Measurements from ENCODE around the gene PRAF2. TPM values are rescaled to one million over a fixed set of nuclear protein-coding genes. Genes with fewer than 3 reads are reported as not detected.

The PRAF2 gene, protein sequence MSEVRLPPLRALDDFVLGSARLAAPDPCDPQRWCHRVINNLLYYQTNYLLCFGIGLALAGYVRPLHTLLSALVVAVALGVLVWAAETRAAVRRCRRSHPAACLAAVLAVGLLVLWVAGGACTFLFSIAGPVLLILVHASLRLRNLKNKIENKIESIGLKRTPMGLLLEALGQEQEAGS
- total RNA-seq, result 10 to 100 TPM; 23.8 to 23.9 TPM

DNA sequence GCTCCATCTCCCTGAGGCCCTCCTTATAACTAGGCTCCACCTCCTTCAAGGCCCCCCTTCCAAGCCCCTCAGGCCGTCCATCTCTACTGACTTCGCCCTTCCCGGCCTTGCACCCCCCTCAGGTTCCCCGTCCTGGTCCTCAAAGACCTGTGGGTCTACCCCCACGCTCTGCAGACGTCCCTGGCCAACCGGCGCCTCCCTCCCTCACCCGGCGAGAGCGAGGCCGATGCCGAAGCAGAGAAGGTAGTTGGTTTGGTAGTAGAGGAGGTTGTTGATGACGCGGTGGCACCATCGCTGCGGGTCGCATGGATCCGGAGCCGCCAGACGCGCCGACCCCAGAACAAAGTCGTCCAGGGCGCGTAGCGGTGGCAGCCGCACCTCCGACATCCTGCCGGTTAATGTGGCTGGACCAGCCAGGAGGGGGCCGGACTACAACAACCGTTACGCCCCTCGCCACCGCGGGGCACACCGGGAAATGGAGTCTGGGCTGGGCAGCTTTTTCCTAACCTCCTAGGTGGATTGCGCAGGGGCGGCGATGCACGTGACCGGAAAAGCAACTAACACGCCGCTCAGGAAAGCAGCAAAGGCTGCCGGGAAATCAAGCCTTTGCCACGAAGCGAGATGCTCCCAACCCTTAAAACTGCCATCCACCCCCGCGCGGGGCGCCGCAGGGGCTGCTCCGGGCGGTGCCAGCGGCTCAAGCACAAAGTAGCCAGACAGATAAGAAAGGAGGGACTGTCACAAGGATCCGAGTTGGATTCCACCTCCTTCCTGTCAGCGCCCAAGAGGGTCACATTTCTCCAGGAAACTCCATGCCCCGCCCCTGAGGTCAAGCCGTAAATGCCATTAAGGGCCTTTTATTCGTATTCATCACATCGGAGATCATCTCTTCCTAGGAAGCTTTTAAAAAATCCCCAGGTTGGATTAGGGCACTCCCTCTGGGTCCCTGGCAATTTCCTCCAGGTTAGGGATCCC is at the start of gene PRAF2:
TSS of gene PRAF2 (minus strand) at position 402 of the 975 bp plus-strand sequence. CDS start at position 387, 15 bp downstream.
- ATAC-seq (ENCODE audit: low read depth) (peak; percentile 96), DNase-seq (peak; percentile 85)
- H3K9me3 Mint-ChIP-seq, result no peaks in the 10 kb centered on the region
- peaks cover 13% of the 10 kb centered on the region for H3K4me1 Mint-ChIP-seq
- POLR2A ChIA-PET, result interaction anchor here (1.0 kb wide), 1 partner anchor 72 kb away, joined by 3 read pairs; the partner anchor contains the start of gene GRIPAP1
- peak within 1 kb of the TSS; percentile 90 for H3K4me3 Mint-ChIP-seq
- H3K36me3 Mint-ChIP-seq, result peaks cover 4% of the 10 kb centered on the region
- H3K27ac Mint-ChIP-seq, result peak within 1 kb of the TSS; percentile 84
- H3K27me3 Mint-ChIP-seq, result no peaks in the 10 kb centered on the region

DNA sequence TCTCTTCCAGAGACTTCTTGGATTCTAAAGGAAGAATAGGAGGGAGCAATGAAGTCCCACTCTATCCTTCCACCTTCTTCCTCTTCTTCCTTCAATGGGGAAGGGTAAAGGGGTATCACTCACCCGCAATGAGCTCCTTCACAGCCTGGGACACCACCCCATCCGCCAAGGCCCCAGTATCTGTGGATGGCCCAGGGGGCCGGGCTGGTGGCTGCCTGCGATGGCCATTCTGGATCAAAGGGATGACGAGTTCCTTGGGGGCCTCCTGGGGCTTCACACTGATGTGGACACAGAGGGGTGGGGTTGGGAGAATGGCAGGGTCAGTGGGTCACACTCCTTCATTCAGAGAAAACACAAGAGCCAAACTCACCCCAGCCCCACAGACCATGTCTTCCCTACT is 48.7 kb upstream of the PRAF2 start:
- Mint-ChIP-seq H3K27me3 (no peaks in the 10 kb centered on the region), H3K36me3 (peaks cover 12% of the 10 kb centered on the region), H3K4me1 (peaks cover 22% of the 10 kb centered on the region), H3K4me3 (peak overlapping the region; percentile 97), H3K9me3 (no peaks in the 10 kb centered on the region), H3K27ac (peak overlapping the region; percentile 88)
- ATAC-seq (ENCODE audit: low read depth) (no peak), DNase-seq (no peak)
- POLR2A ChIA-PET, result interaction anchor here (1.2 kb wide), 1 partner anchor 22 kb away, joined by 3 read pairs; no protein-coding TSS in a partner anchor

DNA sequence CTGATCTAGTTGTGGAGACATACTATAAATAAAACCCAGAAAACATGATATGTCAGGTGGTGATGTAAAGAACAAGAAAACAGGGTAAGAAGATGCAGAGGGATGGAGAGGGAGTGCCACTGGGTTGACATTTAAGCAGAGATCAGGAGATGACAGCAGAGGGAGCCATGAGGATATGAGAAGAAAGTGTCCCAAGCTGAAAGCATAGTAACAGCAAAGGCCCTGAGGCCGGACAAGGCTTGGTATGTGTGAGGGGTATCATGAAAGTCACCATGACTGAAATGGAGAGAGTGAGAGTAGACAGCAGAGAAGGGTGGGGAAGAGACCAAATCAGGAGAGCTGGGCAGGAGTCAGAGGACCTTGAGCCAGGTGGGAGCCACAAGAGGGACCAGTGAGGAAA is 46.3 kb upstream of the PRAF2 start:
- peak overlapping the region; percentile 49 for H3K4me3 Mint-ChIP-seq
- no peak for ATAC-seq (ENCODE audit: low read depth)

DNA sequence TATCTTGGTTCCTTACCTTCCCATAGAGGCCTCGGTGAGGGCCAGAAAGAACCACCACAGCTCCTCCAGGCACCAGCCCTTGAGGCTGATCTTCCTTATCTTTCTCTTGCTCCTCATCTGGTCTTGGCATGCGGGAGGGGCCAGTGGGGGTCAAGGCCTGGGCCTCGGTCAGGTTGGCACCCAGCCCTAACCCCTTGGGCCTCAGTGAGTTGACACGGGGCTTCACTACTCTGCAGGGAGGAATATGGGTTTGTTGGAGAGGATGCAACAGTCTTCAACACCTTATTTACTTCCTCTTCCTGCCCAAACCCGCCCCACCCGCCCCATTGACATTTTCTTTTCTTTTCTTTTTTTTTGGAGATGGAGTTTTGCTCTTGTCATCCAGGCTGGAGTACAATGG is 43.8 kb upstream of the PRAF2 start:
- POLR2A ChIA-PET, result no interaction called here
- Mint-ChIP-seq H3K4me1 (peaks cover 16% of the 10 kb centered on the region), H3K4me3 (peak overlapping the region; percentile 80), H3K27me3 (no peaks in the 10 kb centered on the region), H3K36me3 (peaks cover 15% of the 10 kb centered on the region), H3K9me3 (no peaks in the 10 kb centered on the region), H3K27ac (peak overlapping the region; percentile 94)
- ATAC-seq (ENCODE audit: low read depth), result no peak
- DNase-seq, result no peak

More for the DNA sequence above, 46.3 kb upstream of the PRAF2 start:
- H3K36me3 Mint-ChIP-seq, result peaks cover 17% of the 10 kb centered on the region
- no peaks in the 10 kb centered on the region for H3K27me3 Mint-ChIP-seq
- peak overlapping the region; percentile 56 for H3K27ac Mint-ChIP-seq
- DNase-seq, result no peak
- H3K4me1 Mint-ChIP-seq, result peaks cover 26% of the 10 kb centered on the region
- POLR2A ChIA-PET, result interaction anchor here (1.2 kb wide), 1 partner anchor 19 kb away, joined by 3 read pairs; no protein-coding TSS in a partner anchor
- H3K9me3 Mint-ChIP-seq, result no peaks in the 10 kb centered on the region

DNA sequence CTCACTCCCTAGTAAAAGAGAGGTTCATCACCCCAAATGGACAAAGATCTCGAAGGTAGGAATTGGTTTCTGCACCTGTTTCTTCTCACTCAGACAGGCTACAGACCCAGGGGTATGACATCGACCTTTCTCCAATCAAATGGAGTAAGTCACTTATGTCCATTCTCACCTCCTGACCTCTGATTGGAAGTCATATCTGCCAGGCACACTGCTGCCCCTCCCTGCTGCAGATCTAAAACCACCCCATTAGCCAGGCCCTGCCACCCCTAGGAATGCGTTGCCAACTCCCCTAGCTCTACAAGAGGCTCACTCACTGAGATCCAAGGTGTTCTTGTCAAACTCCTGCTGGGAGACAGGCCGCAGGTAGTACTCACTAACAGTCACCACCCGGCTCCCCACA is 42.9 kb upstream of the PRAF2 start:
- Mint-ChIP-seq H3K4me1 (peaks cover 14% of the 10 kb centered on the region), H3K36me3 (peaks cover 15% of the 10 kb centered on the region), H3K27me3 (no peaks in the 10 kb centered on the region), H3K9me3 (no peaks in the 10 kb centered on the region), H3K27ac (peak overlapping the region; percentile 58), H3K4me3 (peak overlapping the region; percentile 9)
- ATAC-seq (ENCODE audit: low read depth) (no peak), DNase-seq (no peak)
- POLR2A ChIA-PET, result no interaction called here

DNA sequence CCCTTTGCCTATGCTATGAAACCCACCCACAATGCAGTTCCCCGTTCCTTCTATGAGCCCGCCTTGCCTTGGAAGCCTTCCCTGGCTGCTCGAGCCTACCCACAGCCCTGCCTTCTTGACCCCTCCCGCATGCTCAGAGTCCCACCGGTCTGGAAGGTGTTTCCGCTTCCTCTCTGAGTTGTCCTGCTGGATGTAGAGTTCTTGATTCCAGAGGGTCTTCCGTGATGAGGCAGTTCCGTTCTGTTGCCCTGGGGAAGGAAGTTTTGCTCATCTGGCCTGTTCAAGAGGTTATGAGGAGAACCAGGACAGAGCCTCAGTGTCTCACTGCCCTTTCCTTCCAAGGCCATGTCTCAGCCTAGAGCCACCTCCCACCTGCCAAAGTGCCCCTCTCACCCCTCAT is 42.3 kb upstream of the PRAF2 start:
- DNase-seq (no peak), ATAC-seq (ENCODE audit: low read depth) (no peak)
- no peak overlapping the region for H3K4me3 Mint-ChIP-seq
- POLR2A ChIA-PET, result no interaction called here
- H3K27ac Mint-ChIP-seq, result no peak overlapping the region
- H3K9me3 Mint-ChIP-seq, result no peaks in the 10 kb centered on the region
- H3K36me3 Mint-ChIP-seq, result peaks cover 13% of the 10 kb centered on the region
- H3K27me3 Mint-ChIP-seq, result no peaks in the 10 kb centered on the region
- H3K4me1 Mint-ChIP-seq, result peaks cover 12% of the 10 kb centered on the region

DNA sequence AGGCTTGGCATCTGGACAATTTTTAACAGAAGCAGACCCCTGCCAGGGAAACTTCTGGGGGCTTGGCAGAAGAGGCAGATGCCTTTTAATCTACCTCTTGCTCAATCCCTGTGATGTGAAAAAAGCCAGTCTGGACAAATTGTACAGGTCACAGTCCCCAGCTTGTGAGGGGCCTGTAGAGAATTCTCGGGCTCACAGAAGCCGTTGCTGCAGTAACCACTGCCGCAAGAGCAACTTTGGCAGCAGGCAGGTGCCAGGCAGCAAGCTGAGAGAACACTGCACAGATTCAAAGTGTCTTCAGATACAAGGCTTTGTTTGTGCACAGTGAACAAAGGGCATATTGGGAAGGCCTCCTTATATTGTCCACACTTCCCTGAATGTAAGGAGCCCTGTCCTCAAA is 38.0 kb upstream of the PRAF2 start:
- DNase-seq (no peak), ATAC-seq (ENCODE audit: low read depth) (no peak)
- no peak overlapping the region for H3K27ac Mint-ChIP-seq
- H3K4me3 Mint-ChIP-seq, result no peak overlapping the region
- peaks cover 10% of the 10 kb centered on the region for H3K36me3 Mint-ChIP-seq
- H3K9me3 Mint-ChIP-seq, result no peaks in the 10 kb centered on the region
- POLR2A ChIA-PET, result no interaction called here
- peaks cover 2% of the 10 kb centered on the region for H3K4me1 Mint-ChIP-seq
- no peaks in the 10 kb centered on the region for H3K27me3 Mint-ChIP-seq

DNA sequence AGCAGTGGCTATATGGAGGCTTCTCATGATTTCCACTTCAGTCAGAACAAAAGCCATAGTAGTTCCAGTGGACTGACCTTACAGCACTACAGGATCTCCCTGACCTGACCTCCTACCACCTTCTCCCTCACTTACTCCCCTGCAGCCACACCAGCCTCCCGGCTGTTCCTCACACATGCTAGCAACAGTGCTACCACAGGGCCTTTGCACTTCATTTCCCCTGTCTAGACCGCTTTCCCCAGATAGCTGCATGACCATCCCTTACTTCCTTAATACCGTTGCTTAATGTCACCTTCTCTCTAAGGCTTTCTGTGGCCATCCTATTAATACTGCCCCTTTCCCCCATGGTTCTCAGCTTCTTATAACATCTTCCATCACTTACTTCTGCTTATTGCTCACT is 36.6 kb upstream of the PRAF2 start:
- ATAC-seq (ENCODE audit: low read depth), result no peak
- no peak overlapping the region for H3K4me3 Mint-ChIP-seq
- no peaks in the 10 kb centered on the region for H3K27me3 Mint-ChIP-seq
- no peaks in the 10 kb centered on the region for H3K9me3 Mint-ChIP-seq
- POLR2A ChIA-PET, result no interaction called here
- peaks cover 5% of the 10 kb centered on the region for H3K36me3 Mint-ChIP-seq
- H3K4me1 Mint-ChIP-seq, result no peaks in the 10 kb centered on the region
- DNase-seq, result no peak
- H3K27ac Mint-ChIP-seq, result no peak overlapping the region

DNA sequence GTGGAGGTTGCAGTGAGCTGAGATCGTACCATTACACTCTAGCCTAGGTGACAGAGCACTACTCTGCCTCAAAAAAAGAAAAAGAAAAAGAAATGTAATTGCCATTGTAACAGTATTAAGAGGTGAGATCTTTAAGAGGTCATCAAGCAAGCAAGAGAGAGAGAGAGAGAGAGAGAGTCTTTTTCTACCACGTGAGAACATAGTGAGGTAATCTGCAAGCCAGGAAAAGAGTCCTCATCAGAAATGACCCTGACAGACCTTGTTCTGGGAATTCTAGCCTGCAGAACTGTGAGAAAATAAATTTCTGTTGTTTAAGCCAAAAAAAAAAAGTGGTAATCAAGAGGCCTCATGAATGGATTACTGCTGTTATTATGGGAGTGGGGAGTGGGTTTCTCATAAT is 34.8 kb upstream of the PRAF2 start:
- Mint-ChIP-seq H3K9me3 (no peaks in the 10 kb centered on the region), H3K4me3 (no peak overlapping the region), H3K36me3 (peaks cover 5% of the 10 kb centered on the region), H3K27ac (no peak overlapping the region), H3K27me3 (no peaks in the 10 kb centered on the region), H3K4me1 (no peaks in the 10 kb centered on the region)
- ATAC-seq (ENCODE audit: low read depth) (no peak), DNase-seq (no peak)
- POLR2A ChIA-PET, result no interaction called here

DNA sequence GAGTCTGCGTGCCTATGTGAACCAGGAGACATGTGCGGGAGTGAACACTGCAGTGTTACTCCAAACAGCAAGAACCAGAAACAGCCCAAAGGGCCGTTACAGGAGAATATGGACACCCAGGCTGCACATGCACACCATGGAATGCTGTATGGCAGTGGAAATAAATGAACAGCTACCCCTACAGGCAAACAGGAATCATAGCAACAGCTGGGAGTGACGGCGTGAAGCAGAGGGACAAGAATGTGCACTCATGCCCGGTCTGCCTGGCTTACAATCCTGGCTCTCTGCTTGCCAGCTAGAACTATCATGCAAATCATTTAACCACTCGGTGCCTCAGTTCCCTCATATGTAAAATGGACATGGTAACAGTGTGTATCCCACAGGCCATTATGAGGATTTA is 33.1 kb upstream of the PRAF2 start:
- H3K4me3 Mint-ChIP-seq, result no peak overlapping the region
- ATAC-seq (ENCODE audit: low read depth) (no peak), DNase-seq (no peak)
- H3K9me3 Mint-ChIP-seq, result no peaks in the 10 kb centered on the region
- H3K36me3 Mint-ChIP-seq, result peaks cover 5% of the 10 kb centered on the region
- H3K4me1 Mint-ChIP-seq, result peaks cover under 1% of the 10 kb centered on the region
- no peak overlapping the region for H3K27ac Mint-ChIP-seq
- POLR2A ChIA-PET, result no interaction called here
- H3K27me3 Mint-ChIP-seq, result no peaks in the 10 kb centered on the region

DNA sequence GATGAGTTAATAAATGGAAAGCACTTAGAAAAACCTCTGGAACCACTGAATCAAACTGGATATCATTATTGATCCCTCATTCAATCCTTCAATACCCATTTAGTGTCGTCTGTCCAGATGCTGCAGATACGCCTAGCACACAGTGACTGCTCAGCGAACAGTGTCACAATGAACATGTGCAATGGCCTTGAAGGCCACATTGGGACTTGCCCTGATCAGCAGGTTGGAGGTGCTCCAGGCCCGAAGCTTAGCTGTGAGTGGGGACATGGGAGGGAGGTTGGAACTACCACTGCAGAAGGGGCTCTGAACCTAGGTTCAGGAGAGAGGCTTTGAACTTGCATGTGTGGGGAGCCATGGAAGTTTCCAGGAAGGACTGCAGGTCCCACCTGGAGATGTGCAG is 32.5 kb upstream of the PRAF2 start:
- Mint-ChIP-seq H3K27me3 (no peaks in the 10 kb centered on the region), H3K9me3 (no peaks in the 10 kb centered on the region), H3K4me1 (peaks cover 5% of the 10 kb centered on the region), H3K4me3 (no peak overlapping the region), H3K27ac (no peak overlapping the region), H3K36me3 (peaks cover 5% of the 10 kb centered on the region)
- ATAC-seq (ENCODE audit: low read depth) (no peak), DNase-seq (no peak)
- POLR2A ChIA-PET, result no interaction called here

DNA sequence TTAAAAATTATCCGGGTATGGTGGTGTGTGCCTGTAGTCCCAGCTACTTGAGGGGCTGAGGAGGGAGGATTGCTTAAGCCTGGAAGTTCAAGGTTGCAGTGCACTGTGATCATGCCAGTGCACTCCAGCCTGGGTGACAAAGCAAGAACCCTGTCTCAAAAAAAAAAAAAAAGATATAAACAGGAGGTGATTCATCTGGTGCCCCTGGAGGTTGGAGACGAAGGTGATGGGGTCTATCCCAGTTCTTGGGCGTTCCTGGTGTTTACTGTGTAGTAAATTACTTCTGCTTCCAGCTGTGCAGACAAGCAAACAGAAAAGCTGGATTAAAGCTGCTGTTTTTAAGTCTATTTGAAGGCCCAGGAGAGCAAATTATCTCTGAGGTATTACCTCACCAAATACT is 29.8 kb upstream of the PRAF2 start:
- Mint-ChIP-seq H3K9me3 (no peaks in the 10 kb centered on the region), H3K27ac (no peak overlapping the region), H3K4me3 (no peak overlapping the region), H3K4me1 (peaks cover 8% of the 10 kb centered on the region), H3K36me3 (no peaks in the 10 kb centered on the region), H3K27me3 (no peaks in the 10 kb centered on the region)
- DNase-seq (no peak), ATAC-seq (ENCODE audit: low read depth) (no peak)
- POLR2A ChIA-PET, result no interaction called here

DNA sequence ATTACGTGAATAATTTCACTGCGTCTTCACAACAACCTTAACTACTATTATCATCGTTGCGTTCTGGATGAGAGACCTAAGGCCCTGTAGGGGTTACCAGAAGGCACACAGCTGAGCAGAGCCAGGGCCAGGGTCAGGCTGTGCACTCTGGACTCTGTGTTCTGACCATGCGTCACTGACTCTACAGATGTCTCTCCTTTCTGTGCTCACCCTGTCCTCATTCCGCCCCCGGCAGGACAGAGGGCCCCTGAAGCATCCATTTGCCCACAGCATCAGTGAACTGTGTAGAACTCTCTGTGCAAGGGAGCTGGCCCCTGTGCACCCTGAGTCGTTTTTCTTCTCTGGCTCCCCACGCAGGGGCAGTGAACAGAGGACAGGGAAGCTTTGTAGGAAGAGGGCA is 28.4 kb upstream of the PRAF2 start:
- no peaks in the 10 kb centered on the region for H3K27me3 Mint-ChIP-seq
- no peaks in the 10 kb centered on the region for H3K9me3 Mint-ChIP-seq
- DNase-seq (no peak), ATAC-seq (ENCODE audit: low read depth) (no peak)
- POLR2A ChIA-PET, result no interaction called here
- peak overlapping the region; percentile 89 for H3K4me3 Mint-ChIP-seq
- H3K27ac Mint-ChIP-seq, result no peak overlapping the region
- peaks cover 8% of the 10 kb centered on the region for H3K4me1 Mint-ChIP-seq
- no peaks in the 10 kb centered on the region for H3K36me3 Mint-ChIP-seq

DNA sequence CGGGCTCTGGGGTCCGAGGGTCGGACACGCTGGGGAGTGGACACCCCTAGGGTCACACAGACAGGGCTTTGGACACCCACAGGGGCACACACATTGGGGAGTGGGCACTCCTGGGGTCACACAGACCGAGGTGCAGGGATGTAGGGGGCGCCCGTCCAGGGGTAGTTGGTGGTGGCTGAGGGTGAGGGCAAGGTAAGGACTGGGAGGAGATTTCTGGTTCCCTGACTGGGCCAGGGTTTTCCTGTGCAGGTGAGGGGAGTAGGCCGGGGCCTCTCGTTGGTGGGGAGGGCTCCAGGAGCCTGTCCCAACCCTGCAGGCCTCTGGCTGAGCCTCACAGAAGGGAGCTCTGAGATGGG is 27.8 kb upstream of the PRAF2 start:
- peaks cover 8% of the 10 kb centered on the region for H3K4me1 Mint-ChIP-seq
- no peaks in the 10 kb centered on the region for H3K27me3 Mint-ChIP-seq
- peak overlapping the region; percentile 89 for H3K4me3 Mint-ChIP-seq
- peak overlapping the region; percentile 65 for H3K27ac Mint-ChIP-seq
- no peak for ATAC-seq (ENCODE audit: low read depth)
- H3K9me3 Mint-ChIP-seq, result no peaks in the 10 kb centered on the region
- DNase-seq, result no peak
- POLR2A ChIA-PET, result interaction anchor here (0.7 to 1.0 kb wide), 3 partner anchors 19 to 58 kb away, joined by 3 to 5 read pairs (median 3); partner anchors contain the start of gene TFE3
- H3K36me3 Mint-ChIP-seq, result no peaks in the 10 kb centered on the region
